ENCODE data around the gene BDH2. TPM values are rescaled to one million over a fixed set of nuclear protein-coding genes. Genes with fewer than 3 reads are reported as not detected.

Gene BDH2
- polyA plus RNA-seq, 2 of the 4 experiments (the other 2 are of a cell fraction): 15.7 to 28.2 TPM

DNA sequence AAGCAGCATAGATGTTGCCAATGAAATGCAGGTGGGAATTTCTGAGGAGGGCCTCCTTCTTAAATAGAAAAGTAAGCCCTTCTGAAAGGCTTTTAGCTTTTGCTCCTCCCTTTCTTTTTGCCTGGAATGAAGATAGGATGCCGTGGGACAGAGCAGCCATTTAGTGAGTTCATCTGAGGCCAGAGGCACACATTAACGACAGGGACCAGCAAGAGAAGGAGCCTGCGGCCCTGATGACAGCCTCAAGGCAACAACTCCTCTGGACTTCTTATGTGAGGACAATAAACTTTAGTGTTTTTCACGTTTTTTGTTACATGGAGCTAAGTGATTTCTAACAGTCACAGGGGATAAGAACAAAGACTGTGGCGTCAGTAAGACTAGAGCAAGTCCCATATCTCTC lies 1.1 kb upstream of the BDH2 start (continued):
- TF ChIP-seq, protein P1, sequence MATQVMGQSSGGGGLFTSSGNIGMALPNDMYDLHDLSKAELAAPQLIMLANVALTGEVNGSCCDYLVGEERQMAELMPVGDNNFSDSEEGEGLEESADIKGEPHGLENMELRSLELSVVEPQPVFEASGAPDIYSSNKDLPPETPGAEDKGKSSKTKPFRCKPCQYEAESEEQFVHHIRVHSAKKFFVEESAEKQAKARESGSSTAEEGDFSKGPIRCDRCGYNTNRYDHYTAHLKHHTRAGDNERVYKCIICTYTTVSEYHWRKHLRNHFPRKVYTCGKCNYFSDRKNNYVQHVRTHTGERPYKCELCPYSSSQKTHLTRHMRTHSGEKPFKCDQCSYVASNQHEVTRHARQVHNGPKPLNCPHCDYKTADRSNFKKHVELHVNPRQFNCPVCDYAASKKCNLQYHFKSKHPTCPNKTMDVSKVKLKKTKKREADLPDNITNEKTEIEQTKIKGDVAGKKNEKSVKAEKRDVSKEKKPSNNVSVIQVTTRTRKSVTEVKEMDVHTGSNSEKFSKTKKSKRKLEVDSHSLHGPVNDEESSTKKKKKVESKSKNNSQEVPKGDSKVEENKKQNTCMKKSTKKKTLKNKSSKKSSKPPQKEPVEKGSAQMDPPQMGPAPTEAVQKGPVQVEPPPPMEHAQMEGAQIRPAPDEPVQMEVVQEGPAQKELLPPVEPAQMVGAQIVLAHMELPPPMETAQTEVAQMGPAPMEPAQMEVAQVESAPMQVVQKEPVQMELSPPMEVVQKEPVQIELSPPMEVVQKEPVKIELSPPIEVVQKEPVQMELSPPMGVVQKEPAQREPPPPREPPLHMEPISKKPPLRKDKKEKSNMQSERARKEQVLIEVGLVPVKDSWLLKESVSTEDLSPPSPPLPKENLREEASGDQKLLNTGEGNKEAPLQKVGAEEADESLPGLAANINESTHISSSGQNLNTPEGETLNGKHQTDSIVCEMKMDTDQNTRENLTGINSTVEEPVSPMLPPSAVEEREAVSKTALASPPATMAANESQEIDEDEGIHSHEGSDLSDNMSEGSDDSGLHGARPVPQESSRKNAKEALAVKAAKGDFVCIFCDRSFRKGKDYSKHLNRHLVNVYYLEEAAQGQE (IDR thresholded peaks at IDR 0.05): no peak
- TF ChIP-seq HDAC2 (IDR thresholded peaks at IDR 0.05): no peak
- no peak for TF ChIP-seq BCL3 (IDR thresholded peaks at IDR 0.05)
- TF ChIP-seq GATA3 (IDR thresholded peaks at IDR 0.05; ENCODE audit: borderline replicate concordance): no peak

GRCh38 chr4:103098756-103099440 lies 736 bp downstream of the BDH2 start:
- Histone ChIP-seq H3K9me3 (no peaks in the 10 kb centered on the region), H3K27ac (peak overlapping the region; percentile 58 to 81), H3K4me3 (peak overlapping the region; percentile 42), H3K4me2 (peak overlapping the region; percentile 78), H3K4me1 (no peaks in the 10 kb centered on the region)
- DNase-seq (ENCODE audit: low read depth in 1 of 2, low spot score in 1 of 2) (no peak), ATAC-seq (no peak), FAIRE-seq (no peak)
- POLR2A ChIA-PET: interaction anchor here (1.2 kb wide), 1 partner anchor 668 kb away, joined by 3 read pairs; no protein-coding TSS in a partner anchor
- 25% methylated on average over 4 of the region's 4 CpGs for WGBS (ENCODE audit: missing lambda C conversion rate)
- TF ChIP-seq, protein P2, sequence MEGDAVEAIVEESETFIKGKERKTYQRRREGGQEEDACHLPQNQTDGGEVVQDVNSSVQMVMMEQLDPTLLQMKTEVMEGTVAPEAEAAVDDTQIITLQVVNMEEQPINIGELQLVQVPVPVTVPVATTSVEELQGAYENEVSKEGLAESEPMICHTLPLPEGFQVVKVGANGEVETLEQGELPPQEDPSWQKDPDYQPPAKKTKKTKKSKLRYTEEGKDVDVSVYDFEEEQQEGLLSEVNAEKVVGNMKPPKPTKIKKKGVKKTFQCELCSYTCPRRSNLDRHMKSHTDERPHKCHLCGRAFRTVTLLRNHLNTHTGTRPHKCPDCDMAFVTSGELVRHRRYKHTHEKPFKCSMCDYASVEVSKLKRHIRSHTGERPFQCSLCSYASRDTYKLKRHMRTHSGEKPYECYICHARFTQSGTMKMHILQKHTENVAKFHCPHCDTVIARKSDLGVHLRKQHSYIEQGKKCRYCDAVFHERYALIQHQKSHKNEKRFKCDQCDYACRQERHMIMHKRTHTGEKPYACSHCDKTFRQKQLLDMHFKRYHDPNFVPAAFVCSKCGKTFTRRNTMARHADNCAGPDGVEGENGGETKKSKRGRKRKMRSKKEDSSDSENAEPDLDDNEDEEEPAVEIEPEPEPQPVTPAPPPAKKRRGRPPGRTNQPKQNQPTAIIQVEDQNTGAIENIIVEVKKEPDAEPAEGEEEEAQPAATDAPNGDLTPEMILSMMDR (IDR thresholded peaks at IDR 0.05): no peak
- TF ChIP-seq CBX2 (IDR thresholded peaks at IDR 0.05; ENCODE audit: borderline replicate concordance, low read depth): no peak
- TF ChIP-seq, protein P3, sequence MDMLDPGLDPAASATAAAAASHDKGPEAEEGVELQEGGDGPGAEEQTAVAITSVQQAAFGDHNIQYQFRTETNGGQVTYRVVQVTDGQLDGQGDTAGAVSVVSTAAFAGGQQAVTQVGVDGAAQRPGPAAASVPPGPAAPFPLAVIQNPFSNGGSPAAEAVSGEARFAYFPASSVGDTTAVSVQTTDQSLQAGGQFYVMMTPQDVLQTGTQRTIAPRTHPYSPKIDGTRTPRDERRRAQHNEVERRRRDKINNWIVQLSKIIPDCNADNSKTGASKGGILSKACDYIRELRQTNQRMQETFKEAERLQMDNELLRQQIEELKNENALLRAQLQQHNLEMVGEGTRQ (IDR thresholded peaks at IDR 0.05): no peak
- no peak for TF ChIP-seq POLR2A (IDR thresholded peaks at IDR 0.05; ENCODE audit: low read length)
- TF ChIP-seq, protein P4, sequence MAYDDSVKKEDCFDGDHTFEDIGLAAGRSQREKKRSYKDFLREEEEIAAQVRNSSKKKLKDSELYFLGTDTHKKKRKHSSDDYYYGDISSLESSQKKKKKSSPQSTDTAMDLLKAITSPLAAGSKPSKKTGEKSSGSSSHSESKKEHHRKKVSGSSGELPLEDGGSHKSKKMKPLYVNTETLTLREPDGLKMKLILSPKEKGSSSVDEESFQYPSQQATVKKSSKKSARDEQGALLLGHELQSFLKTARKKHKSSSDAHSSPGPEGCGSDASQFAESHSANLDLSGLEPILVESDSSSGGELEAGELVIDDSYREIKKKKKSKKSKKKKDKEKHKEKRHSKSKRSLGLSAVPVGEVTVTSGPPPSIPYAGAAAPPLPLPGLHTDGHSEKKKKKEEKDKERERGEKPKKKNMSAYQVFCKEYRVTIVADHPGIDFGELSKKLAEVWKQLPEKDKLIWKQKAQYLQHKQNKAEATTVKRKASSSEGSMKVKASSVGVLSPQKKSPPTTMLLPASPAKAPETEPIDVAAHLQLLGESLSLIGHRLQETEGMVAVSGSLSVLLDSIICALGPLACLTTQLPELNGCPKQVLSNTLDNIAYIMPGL (CRISPR knock-in tag; IDR thresholded peaks at IDR 0.05; ENCODE audit: borderline replicate concordance): no peak
- no peak for TF ChIP-seq TFCP2L1 (CRISPR knock-in tag; IDR thresholded peaks at IDR 0.05)
- no peak for TF ChIP-seq PHF8 (IDR thresholded peaks at IDR 0.05; ENCODE audit: borderline replicate concordance, low read depth)
- no peak for TF ChIP-seq ZC3H11A (IDR thresholded peaks at IDR 0.05)
- TF ChIP-seq, protein P1 (IDR thresholded peaks at IDR 0.05): no peak
- no peak for TF ChIP-seq FOSB (CRISPR knock-in tag; IDR thresholded peaks at IDR 0.05)
- no peak for TF ChIP-seq ZFP36 (IDR thresholded peaks at IDR 0.05; ENCODE audit: borderline replicate concordance, partially characterized antibody)
- no peak for TF ChIP-seq MAX (IDR thresholded peaks at IDR 0.05)
- TF ChIP-seq TP53 (CRISPR knock-in tag; IDR thresholded peaks at IDR 0.05): no peak
- CTCF ChIA-PET: interaction anchor here (0.6 to 4.3 kb wide), 10 partner anchors 8 to 1646 kb away, joined by 3 to 27 read pairs (median 4); no protein-coding TSS in a partner anchor

Measured in A549 (cell line).